BE2C (cell line): ENCODE data around the gene PRG3.
A peak's percentile ranks its signal among the peaks of the same experiment; 100 is the strongest.

ENCODE experiments used
- DNase-seq: peaks from one replicate; pipeline ENCODE4 v3.0.0-alpha.2; 2020
- H3K27me3 ChIP-seq: fragments of 250-450 bp; sonication (Bioruptor Pico); 2 replicates; pipeline ENCODE4 v1.5.1; 2020; ENCODE audit warnings: mild to moderate bottlenecking
- H3K36me3 ChIP-seq: fragments of 250-450 bp; sonication (Bioruptor Pico); 2 replicates; pipeline ENCODE4 v1.5.1; 2020; ENCODE audit warnings: mild to moderate bottlenecking
- H3K4me1 ChIP-seq: fragments of 250-450 bp; sonication (Bioruptor Pico); 2 replicates; pipeline ENCODE4 v1.5.1; 2020
- H3K4me3 ChIP-seq: 2 replicates; pipeline ENCODE4 v1.5.1; 2011; ENCODE audit warnings: low read depth, low read length
- H3K9me3 ChIP-seq: fragments of 250-450 bp; sonication (Bioruptor Pico); 2 replicates; pipeline ENCODE4 v1.5.1; 2020
- TF ChIP-seq, protein P1 (sequence below): IDR thresholded peaks from 2 replicates; pipeline ENCODE4 v1.5.1; 2012; ENCODE audit warnings: mild to moderate bottlenecking, low read depth, low read length

PRG3 gene

GRCh38 chr11:57425565-57426438 lies 44.9 kb upstream of the PRG3 start:
- no peak for DNase-seq
- H3K36me3 ChIP-seq = no peaks in the 10 kb centered on the region
- TF ChIP-seq, protein P1, sequence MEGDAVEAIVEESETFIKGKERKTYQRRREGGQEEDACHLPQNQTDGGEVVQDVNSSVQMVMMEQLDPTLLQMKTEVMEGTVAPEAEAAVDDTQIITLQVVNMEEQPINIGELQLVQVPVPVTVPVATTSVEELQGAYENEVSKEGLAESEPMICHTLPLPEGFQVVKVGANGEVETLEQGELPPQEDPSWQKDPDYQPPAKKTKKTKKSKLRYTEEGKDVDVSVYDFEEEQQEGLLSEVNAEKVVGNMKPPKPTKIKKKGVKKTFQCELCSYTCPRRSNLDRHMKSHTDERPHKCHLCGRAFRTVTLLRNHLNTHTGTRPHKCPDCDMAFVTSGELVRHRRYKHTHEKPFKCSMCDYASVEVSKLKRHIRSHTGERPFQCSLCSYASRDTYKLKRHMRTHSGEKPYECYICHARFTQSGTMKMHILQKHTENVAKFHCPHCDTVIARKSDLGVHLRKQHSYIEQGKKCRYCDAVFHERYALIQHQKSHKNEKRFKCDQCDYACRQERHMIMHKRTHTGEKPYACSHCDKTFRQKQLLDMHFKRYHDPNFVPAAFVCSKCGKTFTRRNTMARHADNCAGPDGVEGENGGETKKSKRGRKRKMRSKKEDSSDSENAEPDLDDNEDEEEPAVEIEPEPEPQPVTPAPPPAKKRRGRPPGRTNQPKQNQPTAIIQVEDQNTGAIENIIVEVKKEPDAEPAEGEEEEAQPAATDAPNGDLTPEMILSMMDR = no peak
- no peaks in the 10 kb centered on the region for H3K4me1 ChIP-seq
- no peaks in the 10 kb centered on the region for H3K9me3 ChIP-seq
- no peaks in the 10 kb centered on the region for H3K27me3 ChIP-seq
- no peak overlapping the region for H3K4me3 ChIP-seq

- TF ChIP-seq, protein P1 = no peak
- Histone ChIP-seq H3K27me3 (no peaks in the 10 kb centered on the region), H3K36me3 (no peaks in the 10 kb centered on the region), H3K4me3 (no peak overlapping the region), H3K4me1 (no peaks in the 10 kb centered on the region), H3K9me3 (no peaks in the 10 kb centered on the region)
- DNase-seq = peak; percentile 15
Measured at GRCh38 chr11:57424792-57425564, 44.0 kb upstream of the PRG3 start.

DNA sequence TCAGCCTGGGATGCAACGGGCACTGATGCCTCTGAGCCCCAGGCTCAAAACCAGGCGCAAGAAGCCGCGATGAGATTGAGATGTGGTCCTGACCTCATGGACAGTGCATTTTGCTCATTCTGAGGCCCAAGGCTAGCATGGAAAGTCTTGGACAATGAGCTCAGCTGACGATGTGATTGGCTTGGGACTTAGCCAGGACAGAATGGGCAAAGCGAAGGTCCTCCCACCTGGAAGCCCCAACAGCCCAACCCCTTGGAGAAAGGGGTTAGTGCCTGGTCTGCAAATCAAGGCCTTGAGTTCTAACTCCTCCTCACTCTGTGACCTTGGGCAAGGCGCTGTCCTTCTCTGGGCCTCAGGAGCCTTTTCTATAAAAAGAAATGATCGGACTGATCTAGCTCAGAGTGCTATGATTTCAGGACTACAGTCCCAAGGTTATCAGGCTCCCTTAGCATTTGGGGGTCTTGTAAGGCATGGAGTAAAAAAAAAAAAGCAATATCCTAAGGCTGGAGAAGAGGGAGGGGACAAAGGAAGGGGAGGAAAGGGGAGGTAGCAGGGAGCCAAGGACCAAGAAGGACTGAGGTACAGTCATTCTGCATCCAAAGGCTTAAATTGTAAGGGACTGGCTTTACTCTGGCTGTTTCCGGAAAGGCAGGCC lies 43.3 kb upstream of the PRG3 start:
- Histone ChIP-seq H3K4me1 (no peaks in the 10 kb centered on the region), H3K27me3 (no peaks in the 10 kb centered on the region), H3K9me3 (no peaks in the 10 kb centered on the region), H3K36me3 (no peaks in the 10 kb centered on the region), H3K4me3 (no peak overlapping the region)
- TF ChIP-seq, protein P1 = no peak
- DNase-seq = no peak

DNA sequence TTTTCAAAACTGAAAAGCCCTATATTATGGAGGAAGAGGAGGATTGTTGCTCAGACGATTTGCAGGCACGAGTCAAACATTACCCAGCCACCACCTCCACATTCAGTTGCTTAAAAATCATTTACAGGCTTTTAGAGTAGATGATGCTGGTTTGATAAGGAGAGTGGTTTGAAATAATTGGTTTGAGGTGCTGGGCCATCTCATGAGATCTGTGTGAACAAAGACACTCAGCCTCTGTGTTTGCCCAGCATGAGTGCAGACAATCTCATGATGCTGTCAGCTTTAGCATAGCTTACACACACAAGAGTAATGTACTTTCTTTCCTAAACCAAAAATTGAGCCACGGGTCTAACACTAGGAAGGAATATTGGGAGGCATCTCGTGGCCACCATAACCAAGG lies 41.7 kb upstream of the PRG3 start:
- H3K27me3 ChIP-seq = no peaks in the 10 kb centered on the region
- H3K36me3 ChIP-seq = no peaks in the 10 kb centered on the region
- H3K4me1 ChIP-seq = no peaks in the 10 kb centered on the region
- TF ChIP-seq, protein P1 = no peak
- H3K9me3 ChIP-seq = no peaks in the 10 kb centered on the region
- DNase-seq = no peak
- H3K4me3 ChIP-seq = no peak overlapping the region

GRCh38 chr11:57421805-57422204 lies 40.9 kb upstream of the PRG3 start:
- Histone ChIP-seq H3K4me1 (no peaks in the 10 kb centered on the region), H3K9me3 (no peaks in the 10 kb centered on the region), H3K4me3 (no peak overlapping the region), H3K36me3 (no peaks in the 10 kb centered on the region), H3K27me3 (no peaks in the 10 kb centered on the region)
- TF ChIP-seq, protein P1 = no peak
- no peak for DNase-seq
